ENCODE data around the gene ANKRD61. TPM values are rescaled to one million over a fixed set of nuclear protein-coding genes. Genes with fewer than 3 reads are reported as not detected.
"Not testable (repeated sequence)": the region's sequence is repeated elsewhere in the genome, so short reads cannot be mapped to it uniquely, and the experiment has no call there.

ANKRD61 gene
- total RNA-seq, 1 donor = not detected

GRCh38 chr7:6008668-6009611 lies 22.2 kb upstream of the ANKRD61 start, which contains the start of the genes AIMP2 and PMS2:
Gene AIMP2, plus strand, starts transcription at chr7:6009272. Its CDS starts 92 bp downstream, at chr7:6009364.
Gene PMS2, minus strand, starts transcription at chr7:6009049. Its CDS starts 30 bp downstream, at chr7:6009019.
- H3K79me2 ChIP-seq (ENCODE audit: insufficient read depth, low read length) = peaks cover 61% of the 10 kb centered on the region
- peak within 1 kb of the TSS; percentile 84 for H3K4me2 ChIP-seq (ENCODE audit: insufficient read depth, low read length)
- H3K27me3 ChIP-seq (ENCODE audit: insufficient read depth, low read length) = no peaks in the 10 kb centered on the region
- H4K20me1 ChIP-seq (ENCODE audit: insufficient read depth, low read length) = no peaks in the 10 kb centered on the region
- H3K36me3 ChIP-seq (ENCODE audit: insufficient read depth, low read length) = peaks cover 7% of the 10 kb centered on the region
- H2AFZ ChIP-seq (ENCODE audit: low read length) = peak within 1 kb of the TSS; percentile 90
- TF ChIP-seq, protein P1, sequence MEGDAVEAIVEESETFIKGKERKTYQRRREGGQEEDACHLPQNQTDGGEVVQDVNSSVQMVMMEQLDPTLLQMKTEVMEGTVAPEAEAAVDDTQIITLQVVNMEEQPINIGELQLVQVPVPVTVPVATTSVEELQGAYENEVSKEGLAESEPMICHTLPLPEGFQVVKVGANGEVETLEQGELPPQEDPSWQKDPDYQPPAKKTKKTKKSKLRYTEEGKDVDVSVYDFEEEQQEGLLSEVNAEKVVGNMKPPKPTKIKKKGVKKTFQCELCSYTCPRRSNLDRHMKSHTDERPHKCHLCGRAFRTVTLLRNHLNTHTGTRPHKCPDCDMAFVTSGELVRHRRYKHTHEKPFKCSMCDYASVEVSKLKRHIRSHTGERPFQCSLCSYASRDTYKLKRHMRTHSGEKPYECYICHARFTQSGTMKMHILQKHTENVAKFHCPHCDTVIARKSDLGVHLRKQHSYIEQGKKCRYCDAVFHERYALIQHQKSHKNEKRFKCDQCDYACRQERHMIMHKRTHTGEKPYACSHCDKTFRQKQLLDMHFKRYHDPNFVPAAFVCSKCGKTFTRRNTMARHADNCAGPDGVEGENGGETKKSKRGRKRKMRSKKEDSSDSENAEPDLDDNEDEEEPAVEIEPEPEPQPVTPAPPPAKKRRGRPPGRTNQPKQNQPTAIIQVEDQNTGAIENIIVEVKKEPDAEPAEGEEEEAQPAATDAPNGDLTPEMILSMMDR (IDR thresholded peaks at IDR 0.05; ENCODE audit: extremely low read depth, low read depth, low read length) = no peak
- peak within 1 kb of the TSS; percentile 91 for H3K27ac ChIP-seq (ENCODE audit: low read depth, low read length)
- peak within 1 kb of the TSS; percentile 91 for H3K4me3 ChIP-seq (ENCODE audit: insufficient read depth, low read length)
- DNase-seq (ENCODE audit: insufficient read length, low spot score, missing footprints) = peak; percentile 96
- peaks cover 20% of the 10 kb centered on the region for H3K4me1 ChIP-seq (ENCODE audit: insufficient read depth, low read length)
- H3K9me3 ChIP-seq (ENCODE audit: low read depth, low read length) = no peaks in the 10 kb centered on the region

GRCh38 chr7:6010370-6010769 lies 20.8 kb upstream of the ANKRD61 start:
- Histone ChIP-seq H3K4me1 (ENCODE audit: insufficient read depth, low read length) (peaks cover 26% of the 10 kb centered on the region), H3K79me2 (ENCODE audit: insufficient read depth, low read length) (peaks cover 68% of the 10 kb centered on the region), H3K4me2 (ENCODE audit: insufficient read depth, low read length) (peak overlapping the region; percentile 84), H3K27ac (ENCODE audit: low read depth, low read length) (peak overlapping the region; percentile 11), H3K4me3 (ENCODE audit: insufficient read depth, low read length) (peak overlapping the region; percentile 91)
- H3K9me3 ChIP-seq (ENCODE audit: low read depth, low read length); H4K20me1 ChIP-seq (ENCODE audit: insufficient read depth, low read length); DNase-seq (ENCODE audit: insufficient read length, low spot score, missing footprints); H3K27me3 ChIP-seq (ENCODE audit: insufficient read depth, low read length); H3K36me3 ChIP-seq (ENCODE audit: insufficient read depth, low read length); H2AFZ ChIP-seq (ENCODE audit: low read length): not testable (repeated sequence)

GRCh38 chr7:6011541-6011940 lies 19.6 kb upstream of the ANKRD61 start:
- Histone ChIP-seq H3K4me2 (ENCODE audit: insufficient read depth, low read length) (peak overlapping the region; percentile 32), H3K79me2 (ENCODE audit: insufficient read depth, low read length) (peaks cover 68% of the 10 kb centered on the region), H3K36me3 (ENCODE audit: insufficient read depth, low read length) (peaks cover 8% of the 10 kb centered on the region), H3K9me3 (ENCODE audit: low read depth, low read length) (no peaks in the 10 kb centered on the region), H4K20me1 (ENCODE audit: insufficient read depth, low read length) (no peaks in the 10 kb centered on the region), H3K4me3 (ENCODE audit: insufficient read depth, low read length) (no peak overlapping the region), H3K27me3 (ENCODE audit: insufficient read depth, low read length) (no peaks in the 10 kb centered on the region), H3K4me1 (ENCODE audit: insufficient read depth, low read length) (peaks cover 37% of the 10 kb centered on the region), H3K27ac (ENCODE audit: low read depth, low read length) (peak overlapping the region; percentile 48), H2AFZ (ENCODE audit: low read length) (no peak overlapping the region)
- DNase-seq (ENCODE audit: insufficient read length, low spot score, missing footprints) = no peak
- TF ChIP-seq, protein P1 (IDR thresholded peaks at IDR 0.05; ENCODE audit: extremely low read depth, low read depth, low read length) = no peak

DNA sequence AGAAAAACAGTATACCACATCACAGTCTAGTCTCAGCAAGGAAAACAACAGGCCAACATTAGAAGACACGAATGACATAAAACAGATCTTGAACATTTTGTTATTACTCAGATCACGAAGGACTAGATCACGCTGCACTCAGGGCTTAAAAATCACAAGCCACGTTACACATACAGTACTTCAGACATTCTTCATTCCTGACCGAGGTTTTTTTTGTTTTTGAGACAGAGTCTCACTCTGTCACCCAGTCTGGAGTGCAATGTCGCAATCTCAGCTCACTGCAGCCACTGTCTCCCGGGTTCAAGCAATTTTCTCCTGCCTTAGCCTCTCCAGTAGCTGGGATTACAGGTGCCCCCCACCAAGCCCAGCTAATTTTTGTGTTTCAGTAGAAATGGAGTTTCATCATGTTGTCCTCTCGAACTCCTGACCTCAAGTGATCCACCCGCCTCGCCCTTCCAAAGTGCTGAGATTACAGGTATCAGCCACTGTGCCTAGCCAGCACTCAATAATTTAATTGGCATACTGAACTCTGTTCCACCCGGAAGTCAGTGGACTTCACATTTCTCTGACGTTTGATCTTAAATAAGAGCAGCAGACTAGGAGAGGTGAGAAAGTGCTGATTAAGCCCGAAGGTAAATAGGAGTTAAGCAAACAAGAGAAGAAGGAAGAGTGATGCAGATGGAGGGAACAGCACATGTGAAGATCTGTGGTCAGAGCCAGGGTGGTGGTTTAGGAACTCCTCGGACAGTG lies 18.6 kb upstream of the ANKRD61 start:
- Histone ChIP-seq H3K27ac (ENCODE audit: low read depth, low read length) (peak overlapping the region; percentile 54), H3K36me3 (ENCODE audit: insufficient read depth, low read length) (peaks cover 15% of the 10 kb centered on the region), H3K4me2 (ENCODE audit: insufficient read depth, low read length) (no peak overlapping the region), H3K79me2 (ENCODE audit: insufficient read depth, low read length) (peaks cover 68% of the 10 kb centered on the region), H3K4me3 (ENCODE audit: insufficient read depth, low read length) (no peak overlapping the region), H3K4me1 (ENCODE audit: insufficient read depth, low read length) (peaks cover 42% of the 10 kb centered on the region), H4K20me1 (ENCODE audit: insufficient read depth, low read length) (no peaks in the 10 kb centered on the region), H3K9me3 (ENCODE audit: low read depth, low read length) (no peaks in the 10 kb centered on the region), H3K27me3 (ENCODE audit: insufficient read depth, low read length) (no peaks in the 10 kb centered on the region), H2AFZ (ENCODE audit: low read length) (no peak overlapping the region)
- TF ChIP-seq, protein P1 (IDR thresholded peaks at IDR 0.05; ENCODE audit: extremely low read depth, low read depth, low read length) = no peak
- peak; percentile 53 for DNase-seq (ENCODE audit: insufficient read length, low spot score, missing footprints)

Measured in osteoblast (primary cell).